Endothelial cell of umbilical vein (primary cell): ENCODE results near the gene RNF19B. TPM values are rescaled to one million over a fixed set of nuclear protein-coding genes. Genes with fewer than 3 reads are reported as not detected.

Source experiments
- BruUV-seq: library from RNA; stranded (reverse); fragments of 400-500 nt; replicated peaks from 2 replicates; lab custom pipeline; 2021; lab: Mats Ljungman, UMichigan
- CTCF ChIA-PET: fragments of 300-600, 350-600 bp; sonication (Branson Sonifier 250); formaldehyde crosslinking; loops from one replicate; lab custom pipeline; 2021; ENCODE audit warnings: antibody characterized with exemption, inconsistent platforms; lab: Charles Lee
- POLR2A ChIA-PET: fragments of 300-600, 350-600 bp; sonication (Branson Sonifier 250); formaldehyde crosslinking; loops from one replicate; lab custom pipeline; 2021; ENCODE audit warnings: antibody characterized with exemption, inconsistent platforms; lab: Charles Lee
- DNase-seq: peaks from one replicate; pipeline ENCODE4 v3.0.0-alpha.2; 2011; ENCODE audit warnings: low read depth, low spot score
- FAIRE-seq: peaks from 2 replicates; lab custom pipeline; 2011; peaks lifted over from hg19 to GRCh38; lab: Jason Lieb, UNC
- H2AFZ ChIP-seq: 2 replicates; pipeline ENCODE4 v1.6.0; 2012; ENCODE audit warnings: low read depth, low read length, control low read depth, inconsistent platforms
- H3K27ac ChIP-seq: 2 replicates; pipeline ENCODE4 v1.5.1; 2011; ENCODE audit warnings: low read depth, mild to moderate bottlenecking, control low read depth, low read length, moderate library complexity; ENCODE audit not compliant: insufficient read depth
- H3K27me3 ChIP-seq, 2 experiments: 2 replicates each; pipeline versions ENCODE4 v1.6.0 to v1.6.1; 2011; ENCODE audit warnings: low read length in 2 of 2, mixed read lengths in 1 of 2; ENCODE audit not compliant: control insufficient read depth in 2 of 2, insufficient read depth in 2 of 2
- H3K36me3 ChIP-seq, 2 experiments: 2 replicates in 1 of 2; 3 replicates in 1 of 2; pipeline ENCODE4 v1.5.1; 2011; ENCODE audit warnings: low read length in 2 of 2, mild to moderate bottlenecking in 1 of 2, moderate library complexity in 1 of 2; ENCODE audit not compliant: control insufficient read depth in 2 of 2, insufficient read depth in 2 of 2; ENCODE audit errors: extremely low read depth in 1 of 2
- H3K4me1 ChIP-seq: 3 replicates; pipeline ENCODE4 v1.5.1; 2011; ENCODE audit warnings: mild to moderate bottlenecking, low read length; ENCODE audit not compliant: control insufficient read depth, insufficient read depth; ENCODE audit errors: extremely low read depth
- H3K4me2 ChIP-seq: 2 replicates; pipeline ENCODE4 v1.6.1; 2011; ENCODE audit warnings: low read length, control low read depth, mixed read lengths; ENCODE audit not compliant: insufficient read depth
- H3K4me3 ChIP-seq, 3 experiments: fragments of 200-600 bp in 1 of 3; sonication (generic), shearing (Covaris generic) in 1 of 3; replicated peaks in 1 of 3; 2 replicates each; pipeline ENCODE4 v1.5.1; 2011 to 2016; ENCODE audit warnings: control low read depth in 3 of 3, low read length in 3 of 3, mild to moderate bottlenecking in 2 of 3, inconsistent platforms in 1 of 3, low read depth in 1 of 3, moderate library complexity in 1 of 3; ENCODE audit not compliant: insufficient read depth in 1 of 3
- H3K79me2 ChIP-seq: 2 replicates; pipeline ENCODE4 v1.6.0; 2012; ENCODE audit warnings: low read length, inconsistent platforms; ENCODE audit not compliant: control insufficient read depth, insufficient read depth
- H3K9ac ChIP-seq: replicated peaks from 2 replicates; pipeline ENCODE3; 2011; ENCODE audit warnings: low read length, control low read depth; ENCODE audit not compliant: insufficient read depth; ENCODE audit errors: extremely low read depth
- H3K9me1 ChIP-seq: replicated peaks from 3 replicates; pipeline ENCODE4 v1.6.0; 2011; ENCODE audit warnings: mild to moderate bottlenecking, low read length; ENCODE audit not compliant: control insufficient read depth, insufficient read depth; ENCODE audit errors: extremely low read depth
- H3K9me3 ChIP-seq: replicated peaks from 2 replicates; pipeline ENCODE4 v1.5.1; 2012; ENCODE audit warnings: low read length, inconsistent platforms; ENCODE audit not compliant: control insufficient read depth, insufficient read depth
- H4K20me1 ChIP-seq: replicated peaks from 2 replicates; pipeline ENCODE3; 2011; ENCODE audit warnings: mild to moderate bottlenecking, low read length; ENCODE audit not compliant: control insufficient read depth, insufficient read depth; ENCODE audit errors: extremely low read depth
- CTCF ChIP-seq, 2 donors: IDR thresholded peaks; 1 replicate in 1 of 2; 2 replicates in 1 of 2; pipeline ENCODE4 v1.5.1; 2011; ENCODE audit warnings: low read length in 2 of 2, mild to moderate bottlenecking in 2 of 2, moderate library complexity in 2 of 2, control low read depth in 1 of 2, inconsistent platforms in 1 of 2, low read depth in 1 of 2; ENCODE audit not compliant: insufficient read depth in 1 of 2; ENCODE audit errors: extremely low read depth in 1 of 2
- EZH2 ChIP-seq: IDR thresholded peaks from 2 replicates; pipeline ENCODE4 v1.6.1; 2012; ENCODE audit warnings: borderline replicate concordance, low read depth, mild to moderate bottlenecking, moderate library complexity, low read length, inconsistent platforms; ENCODE audit not compliant: severe bottlenecking
- FOS ChIP-seq: IDR thresholded peaks from 2 replicates; pipeline ENCODE4 v1.6.1; 2011; ENCODE audit warnings: mild to moderate bottlenecking, low read length, moderate library complexity, borderline replicate concordance; ENCODE audit not compliant: insufficient read depth
- GATA2 ChIP-seq: IDR thresholded peaks from 2 replicates; pipeline ENCODE4 v1.7.0; 2011; ENCODE audit warnings: low read depth, mild to moderate bottlenecking, moderate library complexity, mixed read lengths, low read length; ENCODE audit not compliant: insufficient read length, insufficient read depth
- JUN ChIP-seq: IDR thresholded peaks from 2 replicates; pipeline ENCODE4 v1.6.1; 2011; ENCODE audit warnings: borderline replicate concordance, low read depth; ENCODE audit not compliant: insufficient read length, insufficient read depth
- MAX ChIP-seq: IDR thresholded peaks from 2 replicates; pipeline ENCODE4 v1.6.1; 2011; ENCODE audit not compliant: insufficient read depth, insufficient read length
- MYC ChIP-seq: IDR thresholded peaks from one replicate; pipeline ENCODE4 v1.6.1; 2011; ENCODE audit warnings: mild to moderate bottlenecking, low read depth, low read length
- POLR2A ChIP-seq: IDR thresholded peaks from 2 replicates; pipeline ENCODE4 v1.6.1; 2012; ENCODE audit warnings: low read depth, mild to moderate bottlenecking, control low read depth, low read length
- POLR2AphosphoS5 ChIP-seq: IDR thresholded peaks from 2 replicates; pipeline ENCODE4 v1.6.1; 2012; ENCODE audit warnings: low read depth, mild to moderate bottlenecking, control low read depth, low read length, moderate library complexity; ENCODE audit not compliant: insufficient read depth
- dilution Hi-C: fragments of 300-500 bp; cut with MboI; formaldehyde crosslinking; loops from one replicate; pipeline ENCODE4 v1.15.0; 2019; ENCODE audit warnings: low sequenced_read_pairs; ENCODE audit not compliant: extremely low pct_ligation_motif_present
- intact Hi-C: fragments of 100-400 bp; cut with micrococcal nuclease; formaldehyde crosslinking; loops from one replicate; pipeline ENCODE4 v1.10.0; 2022
- polyA plus RNA-seq, 4 experiments: library from polyadenylated mRNA; depleted of rRNA in 3 of 4; stranded (reverse) in 3 of 4; unstranded in 1 of 4; fragments of >200 nt; gene quantifications; 2 replicates each; pipeline versions ENCODE4 v1.2.1 to v1.2.3, GENCODE V29; 2011 to 2012; ENCODE audit warnings: missing spikeins in 1 of 4
- total RNA-seq: library from RNA; stranded (reverse); gene quantifications from 2 replicates; pipeline ENCODE4 v1.2.3, GENCODE V29; 2021

Gene RNF19B
- total and polyA plus RNA-seq, 2 donors (not counting 3 experiments of a cell fraction or from before 2014, with no cell fraction given) = 19.2 to 25.6 TPM

GRCh38 chr1:33005117-33005837 lies 40.7 kb upstream of the RNF19B start:
- CTCF ChIA-PET = interaction anchor here (0.7 to 9.4 kb wide), 21 partner anchors 7 to 608 kb away, joined by 3 to 340 read pairs (median 10); partner anchors contain the start of gene RNF19B
- no TSS peak for BruUV-seq
- Histone ChIP-seq H4K20me1 (no peaks in the 10 kb centered on the region), H3K27me3 (no peaks in the 10 kb centered on the region), H3K9me3 (no peaks in the 10 kb centered on the region), H3K36me3 (peaks cover 0 to 3% of the 10 kb centered on the region in 2 experiments), H3K4me3 (no peak overlapping the region), H3K9me1 (no peaks in the 10 kb centered on the region), H2AFZ (no peak overlapping the region), H3K4me2 (peak overlapping the region; percentile 59), H3K79me2 (no peaks in the 10 kb centered on the region), H3K27ac (peak overlapping the region; percentile 42), H3K4me1 (peaks cover 48% of the 10 kb centered on the region), H3K9ac (no peak overlapping the region)
- POLR2A ChIA-PET = interaction anchor here (0.8 to 2.8 kb wide), 6 partner anchors 13 to 66 kb away, joined by 3 to 12 read pairs (median 4); partner anchors contain the start of gene RNF19B
- intact Hi-C loops (loop anchor here (1.0 kb wide), 1 partner anchor 16 kb away; no protein-coding TSS in a partner anchor), dilution Hi-C loops (loop anchor here (10.0 kb wide), 1 partner anchor 60 kb away; no protein-coding TSS in a partner anchor)
- FAIRE-seq (peak; percentile 47), DNase-seq (no peak)
- TF ChIP-seq GATA2 = no peak
- no peak for TF ChIP-seq EZH2
- no peak for TF ChIP-seq CTCF (IDR thresholded peaks at IDR 0.05; ENCODE audit: extremely low read depth in 1 of 2, insufficient read depth in 1 of 2, low read depth in 1 of 2, low read length in 2 of 2)
- TF ChIP-seq MYC = no peak
- TF ChIP-seq POLR2AphosphoS5 = no peak
- TF ChIP-seq JUN = no peak
- no peak for TF ChIP-seq FOS
- no peak for TF ChIP-seq MAX
- no peak for TF ChIP-seq POLR2A
